ENCODE measurements around the gene PXT1.

PXT1 gene

DNA sequence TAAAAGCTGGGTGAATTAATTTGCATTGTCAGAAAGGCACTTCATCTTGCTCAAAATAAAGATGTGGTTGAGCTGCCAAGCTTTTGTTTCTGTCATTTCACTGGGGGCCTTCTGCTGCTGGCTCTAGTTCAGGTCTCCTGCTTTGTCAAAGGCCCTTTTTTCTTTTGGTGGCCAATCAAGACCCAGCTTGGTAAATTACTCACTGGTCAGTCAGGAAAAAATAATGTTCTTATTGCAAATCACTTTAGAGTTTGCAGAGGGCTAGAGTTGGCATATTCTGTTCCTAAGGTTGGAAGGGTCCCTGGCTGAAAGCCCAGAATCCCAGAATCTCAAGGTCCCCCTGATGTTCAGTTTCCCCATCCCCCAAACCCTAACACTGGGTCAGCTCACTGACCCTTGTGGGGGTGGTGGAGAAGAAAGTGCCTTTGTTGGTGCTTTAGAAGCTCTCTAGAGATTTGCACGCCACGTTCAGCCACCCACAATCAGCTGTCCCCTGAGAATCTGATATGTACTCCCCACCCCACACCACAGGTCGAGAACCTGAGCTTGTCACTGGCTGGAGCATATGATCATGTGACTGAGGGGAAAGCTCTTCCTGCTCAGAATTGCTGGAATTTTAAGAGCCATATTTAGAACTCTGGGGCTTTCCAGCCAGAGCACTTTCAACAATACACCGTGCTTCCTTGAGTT is 84.3 kb downstream of the PXT1 start:
- Mint-ChIP-seq H3K27me3 (peaks cover 14% of the 10 kb centered on the region), H3K36me3 (ENCODE audit: insufficient read depth) (no peaks in the 10 kb centered on the region), H3K9me3 (peaks cover 5% of the 10 kb centered on the region), H3K4me1 (peaks cover 11% of the 10 kb centered on the region), H3K27ac (ENCODE audit: low read depth) (no peak overlapping the region), H3K4me3 (no peak overlapping the region)
- DNase-seq (ENCODE audit: low spot score in 2 of 2) (no peak), ATAC-seq (replicated peaks; ENCODE audit: extremely low read depth, poor library complexity, severe bottlenecking) (no peak)

DNA sequence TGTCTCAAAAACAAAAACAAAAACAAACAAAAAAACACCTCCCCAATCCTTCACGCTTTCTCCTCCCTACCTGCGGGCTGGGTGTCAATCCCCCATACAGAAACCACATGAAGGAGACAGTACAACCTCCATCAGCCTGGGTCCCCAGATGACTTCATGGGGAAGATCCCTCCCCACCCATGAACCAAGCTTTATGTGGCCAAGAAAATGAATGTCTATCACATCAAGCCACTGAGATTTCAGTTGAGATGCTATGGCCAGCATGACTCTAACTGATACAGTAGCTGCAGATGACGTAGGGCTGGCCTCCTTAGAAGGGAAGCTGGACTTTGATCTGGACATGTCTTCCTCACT is 84.8 kb downstream of the PXT1 start:
- Mint-ChIP-seq H3K27ac (ENCODE audit: low read depth) (no peak overlapping the region), H3K27me3 (peaks cover 16% of the 10 kb centered on the region), H3K9me3 (peaks cover 5% of the 10 kb centered on the region), H3K4me3 (no peak overlapping the region), H3K36me3 (ENCODE audit: insufficient read depth) (no peaks in the 10 kb centered on the region), H3K4me1 (peaks cover 11% of the 10 kb centered on the region)
- ATAC-seq (replicated peaks; ENCODE audit: extremely low read depth, poor library complexity, severe bottlenecking) = peak; percentile 19
- no peak for DNase-seq (ENCODE audit: low spot score in 2 of 2)

DNA sequence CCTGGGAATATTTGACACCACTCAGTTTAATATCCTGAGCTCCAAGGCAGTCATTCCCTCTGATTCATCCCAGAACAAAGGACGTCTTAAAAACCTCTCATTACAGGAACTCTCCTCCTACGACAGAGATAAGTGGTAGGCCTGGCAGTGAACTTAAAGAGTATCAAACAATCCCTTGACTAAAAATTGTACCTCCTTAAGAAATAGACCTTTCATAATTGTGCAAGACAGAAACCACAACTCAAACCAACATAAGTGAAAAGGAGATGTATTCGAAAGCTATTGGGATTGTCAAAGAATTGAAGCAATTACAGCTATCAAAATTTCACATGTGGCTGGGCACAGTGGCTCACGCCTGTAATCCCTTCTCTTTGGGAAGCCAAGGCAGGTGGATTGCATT is 86.8 kb downstream of the PXT1 start:
- Mint-ChIP-seq H3K4me3 (no peak overlapping the region), H3K27me3 (peaks cover 16% of the 10 kb centered on the region), H3K9me3 (peaks cover 5% of the 10 kb centered on the region), H3K36me3 (ENCODE audit: insufficient read depth) (no peaks in the 10 kb centered on the region), H3K27ac (ENCODE audit: low read depth) (no peak overlapping the region), H3K4me1 (peaks cover 8% of the 10 kb centered on the region)
- ATAC-seq (replicated peaks; ENCODE audit: extremely low read depth, poor library complexity, severe bottlenecking) (no peak), DNase-seq (ENCODE audit: low spot score in 2 of 2) (no peak)

GRCh38 chr6:36353411-36353915 is 89.2 kb downstream of the PXT1 start:
- no peak for DNase-seq (ENCODE audit: low spot score in 2 of 2)
- Mint-ChIP-seq H3K27me3 (peaks cover 16% of the 10 kb centered on the region), H3K4me1 (no peaks in the 10 kb centered on the region), H3K27ac (ENCODE audit: low read depth) (no peak overlapping the region), H3K9me3 (peaks cover 5% of the 10 kb centered on the region), H3K4me3 (no peak overlapping the region), H3K36me3 (ENCODE audit: insufficient read depth) (no peaks in the 10 kb centered on the region)
- ATAC-seq (replicated peaks; ENCODE audit: extremely low read depth, poor library complexity, severe bottlenecking) = no peak

DNA sequence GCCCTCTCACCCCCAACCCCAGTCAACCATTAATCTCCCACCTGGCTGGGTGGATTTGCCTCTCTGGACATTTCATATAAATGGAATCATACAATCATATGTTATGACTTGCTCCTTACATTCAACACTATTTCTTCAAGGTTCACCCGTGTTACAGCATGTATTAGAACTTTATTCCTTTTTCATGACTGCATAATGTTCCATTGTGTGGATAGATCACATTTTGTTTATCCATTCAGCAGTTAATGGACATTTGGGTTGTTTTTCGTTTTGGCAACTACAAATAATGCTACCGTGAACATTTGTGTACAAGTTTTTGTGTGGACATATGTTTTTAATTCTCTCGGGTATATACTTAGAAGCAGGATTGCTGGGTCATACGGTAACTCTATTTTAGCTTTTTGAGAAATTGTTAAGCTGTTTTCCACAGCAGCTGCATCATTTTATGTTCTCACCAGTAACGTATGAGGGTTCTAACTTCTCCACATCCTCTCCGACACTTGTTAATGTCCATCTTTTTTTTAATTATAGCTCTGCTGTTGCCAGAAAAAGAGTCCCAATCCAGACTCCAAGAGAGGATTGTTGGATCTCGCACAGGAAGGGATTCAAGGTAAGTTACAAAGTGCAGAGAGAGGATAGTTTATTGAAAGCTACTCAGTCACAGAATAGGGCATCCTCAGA is 90.0 kb downstream of the PXT1 start:
- no peaks in the 10 kb centered on the region for H3K36me3 Mint-ChIP-seq (ENCODE audit: insufficient read depth)
- DNase-seq (ENCODE audit: low spot score in 2 of 2) = no peak
- peaks cover 16% of the 10 kb centered on the region for H3K27me3 Mint-ChIP-seq
- ATAC-seq (replicated peaks; ENCODE audit: extremely low read depth, poor library complexity, severe bottlenecking) = no peak
- no peak overlapping the region for H3K27ac Mint-ChIP-seq (ENCODE audit: low read depth)
- H3K4me3 Mint-ChIP-seq = no peak overlapping the region
- H3K9me3 Mint-ChIP-seq = peaks cover 5% of the 10 kb centered on the region
- H3K4me1 Mint-ChIP-seq = no peaks in the 10 kb centered on the region

- H3K4me1 Mint-ChIP-seq = no peaks in the 10 kb centered on the region
- H3K27me3 Mint-ChIP-seq = peaks cover 16% of the 10 kb centered on the region
- H3K27ac Mint-ChIP-seq (ENCODE audit: low read depth) = no peak overlapping the region
- no peak for ATAC-seq (replicated peaks; ENCODE audit: extremely low read depth, poor library complexity, severe bottlenecking)
- peaks cover 5% of the 10 kb centered on the region for H3K9me3 Mint-ChIP-seq
- H3K36me3 Mint-ChIP-seq (ENCODE audit: insufficient read depth) = no peaks in the 10 kb centered on the region
- H3K4me3 Mint-ChIP-seq = no peak overlapping the region
- DNase-seq (ENCODE audit: low spot score in 2 of 2) = no peak
Observed at GRCh38 chr6:36350681-36351571, 91.7 kb downstream of the PXT1 start.

DNA sequence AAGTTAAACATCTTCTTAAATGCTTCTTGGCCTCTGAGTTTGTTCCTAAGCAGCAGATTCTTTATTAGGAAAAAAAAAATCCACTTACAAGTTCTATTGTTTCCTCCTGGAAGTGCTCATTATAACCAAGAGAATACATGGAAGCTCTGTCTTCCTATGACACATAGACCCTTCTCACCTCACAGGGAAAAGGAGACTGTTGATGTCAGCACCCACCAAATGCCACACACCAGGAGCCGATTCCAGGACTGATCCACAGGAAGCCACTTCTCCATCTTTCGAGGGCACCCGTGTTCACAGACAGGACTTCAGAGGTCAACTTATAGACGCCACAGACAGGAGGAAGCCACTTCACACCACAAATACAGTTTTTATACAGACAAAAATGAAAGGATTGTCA is 92.6 kb downstream of the PXT1 start:
- no peak for DNase-seq (ENCODE audit: low spot score in 2 of 2)
- Mint-ChIP-seq H3K9me3 (peaks cover 5% of the 10 kb centered on the region), H3K4me3 (no peak overlapping the region), H3K4me1 (no peaks in the 10 kb centered on the region), H3K36me3 (ENCODE audit: insufficient read depth) (no peaks in the 10 kb centered on the region), H3K27ac (ENCODE audit: low read depth) (no peak overlapping the region), H3K27me3 (peaks cover 10% of the 10 kb centered on the region)
- no peak for ATAC-seq (replicated peaks; ENCODE audit: extremely low read depth, poor library complexity, severe bottlenecking)

- H3K9me3 Mint-ChIP-seq = peaks cover 5% of the 10 kb centered on the region
- H3K4me3 Mint-ChIP-seq = no peak overlapping the region
- no peak overlapping the region for H3K27ac Mint-ChIP-seq (ENCODE audit: low read depth)
- DNase-seq (ENCODE audit: low spot score in 2 of 2) (no peak), ATAC-seq (replicated peaks; ENCODE audit: extremely low read depth, poor library complexity, severe bottlenecking) (no peak)
- peaks cover 10% of the 10 kb centered on the region for H3K27me3 Mint-ChIP-seq
- H3K36me3 Mint-ChIP-seq (ENCODE audit: insufficient read depth) = no peaks in the 10 kb centered on the region
- H3K4me1 Mint-ChIP-seq = no peaks in the 10 kb centered on the region
Observed at GRCh38 chr6:36349240-36349639, 93.4 kb downstream of the PXT1 start.

DNA sequence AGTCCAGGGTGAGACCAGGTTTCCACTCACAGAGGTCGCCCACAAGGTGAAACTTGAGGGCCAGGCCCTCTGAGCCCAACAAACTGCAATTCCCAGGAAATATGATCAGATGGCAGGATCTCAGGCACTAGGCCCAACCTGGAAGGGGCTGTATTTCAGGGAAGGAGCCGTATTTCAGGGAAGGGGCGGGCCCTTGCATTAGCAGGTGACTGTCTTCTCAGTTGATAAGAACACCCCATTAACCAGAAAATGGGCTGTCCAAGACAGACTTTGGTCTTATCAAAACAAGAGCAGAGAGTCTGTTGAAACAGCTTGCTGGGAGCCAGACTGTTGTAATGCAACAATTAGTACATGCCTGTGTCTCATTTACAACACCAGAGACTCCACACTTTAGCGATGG is 95.0 kb downstream of the PXT1 start:
- Mint-ChIP-seq H3K27me3 (no peaks in the 10 kb centered on the region), H3K36me3 (ENCODE audit: insufficient read depth) (no peaks in the 10 kb centered on the region), H3K27ac (ENCODE audit: low read depth) (peak overlapping the region; percentile 51), H3K4me1 (no peaks in the 10 kb centered on the region), H3K4me3 (no peak overlapping the region), H3K9me3 (no peaks in the 10 kb centered on the region)
- ATAC-seq (replicated peaks; ENCODE audit: extremely low read depth, poor library complexity, severe bottlenecking) (no peak), DNase-seq (ENCODE audit: low spot score in 2 of 2) (no peak)

DNA sequence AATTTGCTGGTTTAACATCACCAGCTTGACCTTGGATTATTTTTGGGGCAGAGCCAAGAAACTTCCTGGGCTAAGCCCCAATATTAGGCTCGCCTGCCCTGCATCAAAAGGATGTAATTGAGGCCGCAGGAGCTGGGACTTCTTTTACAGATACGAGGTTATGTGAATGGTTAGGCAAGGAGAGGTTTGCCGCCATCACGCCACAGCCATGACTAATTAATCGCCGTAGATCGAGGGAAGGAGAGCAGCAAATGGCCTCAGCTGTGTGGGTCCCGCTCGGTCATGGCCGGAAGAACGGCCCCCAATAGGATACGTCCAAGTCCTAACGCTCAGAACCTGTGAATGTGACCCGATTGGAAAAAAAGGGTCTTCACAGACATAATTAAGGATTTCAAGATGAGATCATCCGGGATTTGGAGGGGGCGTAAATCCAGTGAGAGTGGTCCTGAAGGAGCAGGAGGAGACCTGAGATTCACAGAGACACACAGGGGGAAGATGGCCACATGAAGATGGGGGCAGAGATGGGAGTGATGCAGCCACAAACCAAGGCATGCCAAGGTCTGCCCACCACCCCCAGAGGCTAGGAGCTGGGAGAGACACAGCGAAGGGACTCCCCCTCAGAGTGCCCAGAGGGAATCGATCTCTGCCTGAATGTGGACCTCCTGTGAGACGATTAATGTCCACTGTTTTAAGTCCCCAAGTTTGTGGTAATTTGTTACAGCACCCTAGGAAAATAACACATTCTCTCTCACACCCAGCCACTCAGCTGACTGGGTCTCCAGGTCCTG is 96.0 kb downstream of the PXT1 start:
- Mint-ChIP-seq H3K9me3 (no peaks in the 10 kb centered on the region), H3K27me3 (no peaks in the 10 kb centered on the region), H3K27ac (ENCODE audit: low read depth) (no peak overlapping the region), H3K36me3 (ENCODE audit: insufficient read depth) (no peaks in the 10 kb centered on the region), H3K4me1 (no peaks in the 10 kb centered on the region), H3K4me3 (no peak overlapping the region)
- no peak for DNase-seq (ENCODE audit: low spot score in 2 of 2)
- ATAC-seq (replicated peaks; ENCODE audit: extremely low read depth, poor library complexity, severe bottlenecking) = no peak

DNA sequence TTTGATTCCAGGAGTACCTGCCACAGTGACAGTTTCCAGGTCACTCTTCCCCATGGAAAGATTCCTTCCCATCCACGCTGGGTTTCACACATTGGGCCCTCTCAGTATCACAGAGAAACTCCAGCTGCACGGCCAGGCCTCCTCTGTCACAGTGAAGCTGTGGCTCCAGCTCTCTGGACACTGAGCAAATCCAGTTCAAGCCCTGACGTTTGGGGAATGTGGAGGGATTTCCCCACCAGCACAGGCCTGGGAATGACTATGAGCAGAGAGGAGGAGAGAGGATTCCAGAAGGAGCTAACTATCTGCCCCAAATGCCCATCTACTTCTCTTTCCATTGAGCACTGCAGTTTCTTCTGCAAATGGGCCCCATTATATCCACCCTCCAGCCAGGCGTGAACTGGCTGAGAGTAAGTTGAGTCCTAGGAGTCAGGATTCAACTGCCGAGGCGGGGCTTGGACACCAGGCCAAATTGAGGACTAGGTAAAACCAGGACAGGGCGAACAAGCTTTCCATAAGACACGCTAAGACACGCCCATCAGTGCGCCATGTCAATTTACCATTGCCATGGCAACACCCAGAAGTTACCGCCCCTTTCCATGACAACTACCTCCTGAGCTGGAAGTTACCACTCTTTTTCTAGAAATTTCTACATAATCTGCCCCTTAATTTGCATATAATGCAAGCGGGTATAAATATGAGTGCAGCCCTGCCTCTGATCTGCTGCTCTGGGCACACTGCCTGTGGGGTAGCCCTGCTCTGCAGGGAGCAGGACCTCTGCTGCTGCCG is 96.8 kb downstream of the PXT1 start:
- H3K4me1 Mint-ChIP-seq = peaks cover 2% of the 10 kb centered on the region
- no peaks in the 10 kb centered on the region for H3K9me3 Mint-ChIP-seq
- H3K27me3 Mint-ChIP-seq = peaks cover 4% of the 10 kb centered on the region
- DNase-seq (ENCODE audit: low spot score in 2 of 2) (no peak), ATAC-seq (replicated peaks; ENCODE audit: extremely low read depth, poor library complexity, severe bottlenecking) (no peak)
- no peak overlapping the region for H3K4me3 Mint-ChIP-seq
- no peaks in the 10 kb centered on the region for H3K36me3 Mint-ChIP-seq (ENCODE audit: insufficient read depth)
- H3K27ac Mint-ChIP-seq (ENCODE audit: low read depth) = no peak overlapping the region
